Stomach (tissue), 4 donors: ENCODE measurements around the gene RNF208.

Experiments
- CTCF ChIP-seq, 7 experiments: fragments of 450-650 bp in 4 of 7; fragments of 200-600 bp in 3 of 7; sonication (generic) in 3 of 7; IDR thresholded peaks; one replicate each; pipeline ENCODE4 v1.5.1; 2016 to 2019; ENCODE audit warnings: antibody characterized with exemption in 7 of 7, control low read depth in 2 of 7, mild to moderate bottlenecking in 1 of 7
- POLR2AphosphoS5 ChIP-seq, 3 donors: sonication (generic); formaldehyde crosslinking; IDR thresholded peaks; one replicate each; pipeline ENCODE4 v1.6.1; 2016; ENCODE audit warnings: antibody characterized with exemption in 3 of 3

- TF ChIP-seq POLR2AphosphoS5 (IDR thresholded peaks at IDR 0.05), result no peak
- TF ChIP-seq CTCF (IDR thresholded peaks at IDR 0.05), result no peak
These were observed 38.0 kb downstream of the RNF208 start for GRCh38 chr9:137183980-137184595.
